Fibroblast of mammary gland (primary cell): ENCODE measurements around the gene NT5C1A.
A peak's percentile ranks its signal among the peaks of the same experiment; 100 is the strongest.

Experiments
- DNase-seq: peaks from one replicate; pipeline ENCODE4 v3.0.0-alpha.2; 2010; ENCODE audit warnings: low read depth
- H3K4me3 ChIP-seq: 2 replicates; pipeline ENCODE4 v1.5.1; 2011; ENCODE audit warnings: low read depth, mild to moderate bottlenecking, low read length, moderate library complexity; ENCODE audit not compliant: control insufficient read depth
- CTCF ChIP-seq: conservative IDR thresholded peaks from 2 replicates; pipeline ENCODE4 v1.5.1; 2011; ENCODE audit warnings: low read depth, low read length, inconsistent platforms; ENCODE audit not compliant: control insufficient read depth, insufficient read depth

NT5C1A gene

GRCh38 chr1:39657923-39658485, 13.9 kb downstream of the NT5C1A start:
- H3K4me3 ChIP-seq: no peak overlapping the region
- peak; percentile 75 for DNase-seq
- TF ChIP-seq CTCF: peak; percentile 80

DNA sequence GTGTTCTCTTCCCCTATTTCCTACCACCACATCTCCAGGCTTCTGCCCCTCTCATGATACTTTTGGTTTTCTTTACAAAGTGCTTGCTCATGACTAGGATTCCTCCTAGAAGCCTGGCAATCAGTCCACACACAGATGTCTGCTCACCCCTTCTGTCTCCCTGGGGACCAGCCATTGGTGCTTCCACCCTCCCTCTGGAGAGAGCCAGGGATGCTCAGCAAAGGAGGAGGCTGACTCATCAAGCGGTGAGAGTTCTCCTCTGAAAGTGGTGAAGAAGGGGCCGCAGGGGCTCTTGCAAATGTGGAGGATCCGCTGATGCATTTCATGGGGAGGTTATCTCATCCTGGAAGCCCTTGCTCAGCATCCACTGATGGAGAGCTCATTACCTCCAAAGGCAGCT, 14.5 kb downstream of the NT5C1A start:
- TF ChIP-seq CTCF: no peak
- DNase-seq: peak; percentile 65
- no peak overlapping the region for H3K4me3 ChIP-seq

- TF ChIP-seq CTCF: no peak
- no peak overlapping the region for H3K4me3 ChIP-seq
- DNase-seq: no peak
Measured at GRCh38 chr1:39656391-39656790, 15.5 kb downstream of the NT5C1A start.

- DNase-seq: no peak
- no peak for TF ChIP-seq CTCF
- H3K4me3 ChIP-seq: no peak overlapping the region
Measured at GRCh38 chr1:39655578-39656268, 16.2 kb downstream of the NT5C1A start.

DNA sequence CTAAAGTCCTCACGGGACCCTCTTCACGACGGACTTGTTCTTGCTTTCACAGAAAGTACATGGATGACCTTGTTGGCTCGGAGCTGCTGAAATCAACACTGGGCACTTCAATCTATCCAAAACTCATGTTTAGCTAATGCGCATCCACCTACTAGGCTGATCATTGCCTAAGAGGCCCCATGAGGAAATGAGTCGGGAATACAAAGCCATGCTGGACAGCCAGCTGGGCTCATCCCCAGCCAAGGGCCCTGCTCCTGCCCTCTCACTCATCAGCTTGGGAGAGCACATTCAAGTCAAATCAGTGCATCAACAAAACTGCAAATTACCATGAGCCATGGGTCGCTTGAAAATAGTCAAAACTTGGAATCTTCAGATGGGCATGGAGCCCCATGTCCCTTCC, 17.6 kb downstream of the NT5C1A start:
- DNase-seq: peak; percentile 71
- TF ChIP-seq CTCF: no peak
- no peak overlapping the region for H3K4me3 ChIP-seq

GRCh38 chr1:39653546-39654031, 18.3 kb downstream of the NT5C1A start:
- DNase-seq: peak; percentile 83
- no peak overlapping the region for H3K4me3 ChIP-seq
- peak; percentile 88 for TF ChIP-seq CTCF

DNA sequence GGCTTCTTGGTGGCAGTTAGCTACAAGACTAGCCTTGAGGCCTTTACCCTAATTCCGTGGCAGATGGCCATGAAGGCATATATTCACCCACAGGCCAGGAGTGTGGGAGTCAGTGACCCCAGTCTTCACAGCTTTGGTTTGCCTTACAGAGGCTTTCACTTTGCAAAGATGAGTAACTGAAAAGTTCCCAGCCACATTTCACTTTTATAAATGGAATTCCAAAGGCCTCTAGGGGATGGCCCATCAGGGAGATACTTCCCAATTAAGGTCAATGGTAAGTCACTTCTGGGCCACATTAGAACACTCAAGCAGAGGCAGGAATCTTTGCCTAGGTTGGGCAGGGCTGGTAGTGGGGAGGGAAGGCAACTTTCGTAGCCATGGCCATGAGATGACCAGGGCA, 19.4 kb downstream of the NT5C1A start:
- no peak overlapping the region for H3K4me3 ChIP-seq
- DNase-seq: peak; percentile 44
- TF ChIP-seq CTCF: no peak
